Endothelial cell of umbilical vein (primary cell): ENCODE measurements around the gene SPON1. TPM values are rescaled to one million over a fixed set of nuclear protein-coding genes. Genes with fewer than 3 reads are reported as not detected.

ENCODE experiments used
- BruUV-seq: library from RNA; stranded (reverse); fragments of 400-500 nt; replicated peaks from 2 replicates; lab custom pipeline; 2021; lab: Mats Ljungman, UMichigan
- CTCF ChIA-PET: fragments of 300-600, 350-600 bp; sonication (Branson Sonifier 250); formaldehyde crosslinking; loops from one replicate; lab custom pipeline; 2021; ENCODE audit warnings: antibody characterized with exemption, inconsistent platforms; lab: Charles Lee
- POLR2A ChIA-PET: fragments of 300-600, 350-600 bp; sonication (Branson Sonifier 250); formaldehyde crosslinking; loops from one replicate; lab custom pipeline; 2021; ENCODE audit warnings: antibody characterized with exemption, inconsistent platforms; lab: Charles Lee
- DNase-seq: peaks from one replicate; pipeline ENCODE4 v3.0.0-alpha.2; 2011; ENCODE audit warnings: low read depth, low spot score
- FAIRE-seq: peaks from 2 replicates; lab custom pipeline; 2011; peaks lifted over from hg19 to GRCh38; lab: Jason Lieb, UNC
- H2AFZ ChIP-seq: 2 replicates; pipeline ENCODE4 v1.6.0; 2012; ENCODE audit warnings: low read depth, low read length, control low read depth, inconsistent platforms
- H3K27ac ChIP-seq: 2 replicates; pipeline ENCODE4 v1.5.1; 2011; ENCODE audit warnings: low read depth, mild to moderate bottlenecking, control low read depth, low read length, moderate library complexity; ENCODE audit not compliant: insufficient read depth
- H3K27me3 ChIP-seq, 2 experiments: 2 replicates each; pipeline versions ENCODE4 v1.6.0 to v1.6.1; 2011; ENCODE audit warnings: low read length in 2 of 2, mixed read lengths in 1 of 2; ENCODE audit not compliant: control insufficient read depth in 2 of 2, insufficient read depth in 2 of 2
- H3K36me3 ChIP-seq, 2 experiments: 2 replicates in 1 of 2; 3 replicates in 1 of 2; pipeline ENCODE4 v1.5.1; 2011; ENCODE audit warnings: low read length in 2 of 2, mild to moderate bottlenecking in 1 of 2, moderate library complexity in 1 of 2; ENCODE audit not compliant: control insufficient read depth in 2 of 2, insufficient read depth in 2 of 2; ENCODE audit errors: extremely low read depth in 1 of 2
- H3K4me1 ChIP-seq: 3 replicates; pipeline ENCODE4 v1.5.1; 2011; ENCODE audit warnings: mild to moderate bottlenecking, low read length; ENCODE audit not compliant: control insufficient read depth, insufficient read depth; ENCODE audit errors: extremely low read depth
- H3K4me2 ChIP-seq: 2 replicates; pipeline ENCODE4 v1.6.1; 2011; ENCODE audit warnings: low read length, control low read depth, mixed read lengths; ENCODE audit not compliant: insufficient read depth
- H3K4me3 ChIP-seq, 3 experiments: fragments of 200-600 bp in 1 of 3; sonication (generic), shearing (Covaris generic) in 1 of 3; replicated peaks in 1 of 3; 2 replicates each; pipeline ENCODE4 v1.5.1; 2011 to 2016; ENCODE audit warnings: control low read depth in 3 of 3, low read length in 3 of 3, mild to moderate bottlenecking in 2 of 3, inconsistent platforms in 1 of 3, low read depth in 1 of 3, moderate library complexity in 1 of 3; ENCODE audit not compliant: insufficient read depth in 1 of 3
- H3K79me2 ChIP-seq: 2 replicates; pipeline ENCODE4 v1.6.0; 2012; ENCODE audit warnings: low read length, inconsistent platforms; ENCODE audit not compliant: control insufficient read depth, insufficient read depth
- H3K9ac ChIP-seq: replicated peaks from 2 replicates; pipeline ENCODE3; 2011; ENCODE audit warnings: low read length, control low read depth; ENCODE audit not compliant: insufficient read depth; ENCODE audit errors: extremely low read depth
- H3K9me1 ChIP-seq: replicated peaks from 3 replicates; pipeline ENCODE4 v1.6.0; 2011; ENCODE audit warnings: mild to moderate bottlenecking, low read length; ENCODE audit not compliant: control insufficient read depth, insufficient read depth; ENCODE audit errors: extremely low read depth
- H3K9me3 ChIP-seq: replicated peaks from 2 replicates; pipeline ENCODE4 v1.5.1; 2012; ENCODE audit warnings: low read length, inconsistent platforms; ENCODE audit not compliant: control insufficient read depth, insufficient read depth
- H4K20me1 ChIP-seq: replicated peaks from 2 replicates; pipeline ENCODE3; 2011; ENCODE audit warnings: mild to moderate bottlenecking, low read length; ENCODE audit not compliant: control insufficient read depth, insufficient read depth; ENCODE audit errors: extremely low read depth
- CTCF ChIP-seq, 2 donors: IDR thresholded peaks; 1 replicate in 1 of 2; 2 replicates in 1 of 2; pipeline ENCODE4 v1.5.1; 2011; ENCODE audit warnings: low read length in 2 of 2, mild to moderate bottlenecking in 2 of 2, moderate library complexity in 2 of 2, control low read depth in 1 of 2, inconsistent platforms in 1 of 2, low read depth in 1 of 2; ENCODE audit not compliant: insufficient read depth in 1 of 2; ENCODE audit errors: extremely low read depth in 1 of 2
- EZH2 ChIP-seq: IDR thresholded peaks from 2 replicates; pipeline ENCODE4 v1.6.1; 2012; ENCODE audit warnings: borderline replicate concordance, low read depth, mild to moderate bottlenecking, moderate library complexity, low read length, inconsistent platforms; ENCODE audit not compliant: severe bottlenecking
- FOS ChIP-seq: IDR thresholded peaks from 2 replicates; pipeline ENCODE4 v1.6.1; 2011; ENCODE audit warnings: mild to moderate bottlenecking, low read length, moderate library complexity, borderline replicate concordance; ENCODE audit not compliant: insufficient read depth
- GATA2 ChIP-seq: IDR thresholded peaks from 2 replicates; pipeline ENCODE4 v1.7.0; 2011; ENCODE audit warnings: low read depth, mild to moderate bottlenecking, moderate library complexity, mixed read lengths, low read length; ENCODE audit not compliant: insufficient read length, insufficient read depth
- JUN ChIP-seq: IDR thresholded peaks from 2 replicates; pipeline ENCODE4 v1.6.1; 2011; ENCODE audit warnings: borderline replicate concordance, low read depth; ENCODE audit not compliant: insufficient read length, insufficient read depth
- MYC ChIP-seq: IDR thresholded peaks from one replicate; pipeline ENCODE4 v1.6.1; 2011; ENCODE audit warnings: mild to moderate bottlenecking, low read depth, low read length
- POLR2A ChIP-seq: IDR thresholded peaks from 2 replicates; pipeline ENCODE4 v1.6.1; 2012; ENCODE audit warnings: low read depth, mild to moderate bottlenecking, control low read depth, low read length
- POLR2AphosphoS5 ChIP-seq: IDR thresholded peaks from 2 replicates; pipeline ENCODE4 v1.6.1; 2012; ENCODE audit warnings: low read depth, mild to moderate bottlenecking, control low read depth, low read length, moderate library complexity; ENCODE audit not compliant: insufficient read depth
- dilution Hi-C: fragments of 300-500 bp; cut with MboI; formaldehyde crosslinking; loops from one replicate; pipeline ENCODE4 v1.15.0; 2019; ENCODE audit warnings: low sequenced_read_pairs; ENCODE audit not compliant: extremely low pct_ligation_motif_present
- intact Hi-C: fragments of 100-400 bp; cut with micrococcal nuclease; formaldehyde crosslinking; loops from one replicate; pipeline ENCODE4 v1.10.0; 2022
- polyA plus RNA-seq, 4 experiments: library from polyadenylated mRNA; depleted of rRNA in 3 of 4; stranded (reverse) in 3 of 4; unstranded in 1 of 4; fragments of >200 nt; gene quantifications; 2 replicates each; pipeline versions ENCODE4 v1.2.1 to v1.2.3, GENCODE V29; 2011 to 2012; ENCODE audit warnings: missing spikeins in 1 of 4
- total RNA-seq: library from RNA; stranded (reverse); gene quantifications from 2 replicates; pipeline ENCODE4 v1.2.3, GENCODE V29; 2021
- TF ChIP-seq, protein P1 (sequence below): IDR thresholded peaks from 2 replicates; pipeline ENCODE4 v1.6.1; 2011; ENCODE audit not compliant: insufficient read depth, insufficient read length

SPON1 gene
- total and polyA plus RNA-seq, 2 donors (not counting 3 experiments of a cell fraction or from before 2014, with no cell fraction given), result 0.31 TPM; not detected in 1

- BruUV-seq, result no TSS peak
- Histone ChIP-seq H3K36me3 (no peaks in the 10 kb centered on the region), H3K79me2 (no peaks in the 10 kb centered on the region), H3K27ac (no peak overlapping the region), H4K20me1 (no peaks in the 10 kb centered on the region), H2AFZ (no peak overlapping the region), H3K4me2 (no peak overlapping the region), H3K9ac (no peak overlapping the region), H3K4me3 (no peak overlapping the region), H3K9me1 (no peaks in the 10 kb centered on the region), H3K27me3 (peaks cover 0 to 3% of the 10 kb centered on the region in 2 experiments), H3K4me1 (no peaks in the 10 kb centered on the region), H3K9me3 (no peaks in the 10 kb centered on the region)
- dilution Hi-C loops (no loop called here), intact Hi-C loops (no loop called here)
- POLR2A ChIA-PET, result no interaction called here
- no peak for FAIRE-seq
- no peak for DNase-seq
- CTCF ChIA-PET, result interaction anchor here (0.9 to 1.2 kb wide), 2 partner anchors 11 to 29 kb away, joined by 3 read pairs; no protein-coding TSS in a partner anchor
- TF ChIP-seq JUN, result no peak
- TF ChIP-seq POLR2A, result no peak
- no peak for TF ChIP-seq POLR2AphosphoS5
- no peak for TF ChIP-seq MYC
- no peak for TF ChIP-seq CTCF (IDR thresholded peaks at IDR 0.05; ENCODE audit: extremely low read depth in 1 of 2, insufficient read depth in 1 of 2, low read depth in 1 of 2, low read length in 2 of 2)
- no peak for TF ChIP-seq EZH2
- no peak for TF ChIP-seq FOS
- TF ChIP-seq, protein P1, sequence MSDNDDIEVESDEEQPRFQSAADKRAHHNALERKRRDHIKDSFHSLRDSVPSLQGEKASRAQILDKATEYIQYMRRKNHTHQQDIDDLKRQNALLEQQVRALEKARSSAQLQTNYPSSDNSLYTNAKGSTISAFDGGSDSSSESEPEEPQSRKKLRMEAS, result no peak
- TF ChIP-seq GATA2, result no peak
Measured at GRCh38 chr11:14107050-14107430, 144.5 kb downstream of the SPON1 start.
